ENCODE measurements around the gene REXO5. TPM values are rescaled to one million over a fixed set of nuclear protein-coding genes. Genes with fewer than 3 reads are reported as not detected.

REXO5 gene
- polyA plus RNA-seq, 4 donors = 5.5 to 6.7 (median 6.1) TPM

DNA sequence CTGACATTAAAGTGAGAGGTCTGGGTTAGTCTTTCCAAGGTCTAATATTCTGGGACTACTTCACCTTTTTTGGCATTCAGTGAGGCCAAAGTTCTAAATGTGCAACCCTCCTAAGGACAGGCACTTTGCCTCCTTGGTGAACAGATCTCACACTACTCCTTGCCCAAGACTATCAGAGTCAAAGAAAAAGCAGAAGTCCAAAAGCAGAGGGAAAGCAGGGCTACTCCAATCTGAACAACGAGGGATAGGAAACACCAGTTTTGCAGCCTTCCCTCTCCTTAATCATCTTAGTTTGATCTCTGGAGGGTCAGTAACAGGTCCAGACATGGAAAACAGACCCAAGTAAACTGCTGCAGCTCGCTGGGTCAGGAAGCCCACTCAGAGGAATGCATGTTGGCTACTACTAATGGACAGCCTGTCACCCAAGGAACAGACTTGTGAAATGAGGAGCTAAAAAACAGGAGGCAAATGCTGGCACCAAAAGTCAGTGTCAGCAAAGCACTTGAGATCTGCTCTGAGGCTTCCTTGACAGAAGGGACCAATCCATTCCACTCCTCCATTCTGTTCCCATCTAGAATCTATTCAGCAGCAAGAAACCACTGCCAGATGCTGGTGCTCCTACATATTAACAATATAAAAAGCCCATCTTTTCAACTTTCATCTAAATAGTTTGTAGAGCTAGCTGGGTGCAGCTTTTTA lies 63.9 kb downstream of the REXO5 start:
- DNase-seq (ENCODE audit: low read depth in 4 of 4, low spot score in 3 of 4) = no peak

DNA sequence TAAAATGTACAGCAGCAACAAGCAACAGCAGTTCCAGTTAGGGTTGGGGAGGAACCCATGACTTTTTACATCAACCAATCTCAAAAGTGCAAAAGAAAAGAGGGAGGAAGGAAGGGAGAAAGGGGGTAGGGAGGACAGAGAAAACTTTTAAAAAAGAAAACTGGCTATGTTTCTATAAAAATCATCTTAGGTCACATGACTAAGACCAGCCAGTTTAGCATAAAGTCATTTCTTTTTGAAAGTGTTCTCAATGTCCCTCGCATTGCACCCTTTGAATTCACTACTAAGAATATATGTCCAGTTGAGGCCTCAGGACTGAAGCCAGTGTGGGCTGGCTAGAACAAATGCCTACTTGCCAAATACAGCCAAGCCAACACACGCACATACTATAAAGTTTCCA lies 64.9 kb downstream of the REXO5 start:
- no peak for DNase-seq (ENCODE audit: low read depth in 4 of 4, low spot score in 3 of 4)

DNA sequence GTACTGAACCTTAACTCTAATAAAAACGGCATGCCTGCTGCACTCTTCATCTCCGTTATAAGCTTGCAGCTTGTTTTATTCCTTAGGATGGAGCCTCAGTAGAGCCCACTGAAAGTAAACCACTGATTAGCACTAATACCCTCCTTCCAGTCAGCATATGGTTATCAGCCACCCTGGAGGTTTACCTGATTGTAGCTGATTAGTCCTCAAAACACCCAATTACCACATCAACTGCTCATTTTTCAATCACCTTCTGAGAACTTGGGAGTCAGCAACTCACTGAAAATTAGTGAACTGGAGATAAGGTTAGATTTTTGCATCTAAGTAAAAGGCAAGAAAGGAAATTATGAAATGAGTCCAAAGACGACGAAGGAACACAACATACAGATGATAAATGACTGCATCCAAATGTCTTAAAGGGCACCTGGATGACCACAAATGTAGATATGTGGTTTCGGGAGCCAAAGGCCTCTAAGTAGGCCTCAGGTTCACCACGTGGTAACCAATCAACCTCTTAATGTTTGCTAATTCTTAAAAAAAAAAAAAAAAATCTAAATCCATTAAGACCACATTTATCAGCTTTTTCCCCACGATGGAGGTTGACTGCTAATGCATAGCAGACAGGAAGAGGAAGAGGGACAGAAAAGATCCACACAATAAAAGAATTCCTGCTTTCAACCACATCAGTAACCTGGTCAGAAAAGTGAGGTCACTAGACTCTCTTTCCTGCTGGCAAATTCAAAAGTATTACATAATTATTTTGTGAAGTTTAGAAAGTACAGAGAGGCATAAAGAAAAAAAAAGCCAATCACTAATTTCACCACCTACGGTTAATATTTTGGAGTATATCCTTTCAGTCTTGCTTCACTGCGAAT lies 65.9 kb downstream of the REXO5 start:
- no peak for DNase-seq (ENCODE audit: low read depth in 4 of 4, low spot score in 3 of 4)

- DNase-seq (ENCODE audit: low read depth in 4 of 4, low spot score in 3 of 4) = no peak
Measured at GRCh38 chr16:20873331-20873730, 67.0 kb downstream of the REXO5 start.

DNA sequence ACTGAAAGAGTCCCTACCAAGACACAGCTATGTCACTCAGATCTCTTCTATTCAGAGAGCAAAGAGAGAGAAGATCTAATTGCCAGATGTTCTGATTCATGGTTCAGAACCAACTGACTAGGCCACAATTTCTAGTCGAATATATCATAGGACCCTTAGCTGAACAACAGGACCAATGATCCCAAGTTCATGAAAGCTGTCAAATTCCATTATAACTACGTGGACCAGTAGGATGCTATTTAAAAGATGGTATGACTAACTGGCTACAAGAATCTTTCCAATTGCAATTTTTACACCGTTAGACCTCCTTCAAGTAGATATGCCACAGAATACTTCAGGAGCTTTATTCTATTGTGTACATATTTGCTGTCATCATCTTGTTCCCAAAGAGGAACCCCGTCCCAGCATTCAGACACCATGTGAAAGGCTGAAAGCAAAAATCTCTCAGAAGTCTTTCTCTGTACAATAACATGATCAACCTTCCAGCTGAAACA lies 67.8 kb downstream of the REXO5 start:
- no peak for DNase-seq (ENCODE audit: low read depth in 4 of 4, low spot score in 3 of 4)

GRCh38 chr16:20875355-20875650 lies 69.0 kb downstream of the REXO5 start:
- DNase-seq (ENCODE audit: low read depth in 4 of 4, low spot score in 3 of 4) = no peak

DNA sequence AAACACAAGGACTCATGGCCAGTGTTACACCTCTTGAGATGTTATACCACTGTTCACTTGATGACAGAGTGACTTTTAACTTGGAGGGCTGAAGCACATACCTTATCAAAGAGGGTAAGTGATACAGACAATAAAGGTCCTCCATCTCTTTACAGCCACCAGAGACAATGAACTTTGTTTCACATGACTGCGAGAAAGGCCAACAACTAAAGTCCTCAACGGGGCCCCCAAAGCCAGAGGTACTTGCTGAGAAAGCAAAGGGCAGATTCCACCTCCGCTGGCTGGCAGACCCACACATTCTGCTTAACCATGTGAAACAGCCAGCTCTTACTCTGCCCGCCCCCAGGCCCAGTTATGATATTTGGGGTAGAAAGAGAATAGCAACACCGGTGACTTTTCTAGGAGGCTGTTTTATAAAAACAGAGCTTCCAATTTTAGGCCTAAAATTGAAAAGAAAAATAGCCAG lies 72.4 kb downstream of the REXO5 start:
- peak in 1 of 4 donors; percentile 22 for DNase-seq (ENCODE audit: low read depth in 4 of 4, low spot score in 3 of 4)

- no peak for DNase-seq (ENCODE audit: low read depth in 4 of 4, low spot score in 3 of 4)
Measured at GRCh38 chr16:20879175-20880040, 73.1 kb downstream of the REXO5 start.

DNA sequence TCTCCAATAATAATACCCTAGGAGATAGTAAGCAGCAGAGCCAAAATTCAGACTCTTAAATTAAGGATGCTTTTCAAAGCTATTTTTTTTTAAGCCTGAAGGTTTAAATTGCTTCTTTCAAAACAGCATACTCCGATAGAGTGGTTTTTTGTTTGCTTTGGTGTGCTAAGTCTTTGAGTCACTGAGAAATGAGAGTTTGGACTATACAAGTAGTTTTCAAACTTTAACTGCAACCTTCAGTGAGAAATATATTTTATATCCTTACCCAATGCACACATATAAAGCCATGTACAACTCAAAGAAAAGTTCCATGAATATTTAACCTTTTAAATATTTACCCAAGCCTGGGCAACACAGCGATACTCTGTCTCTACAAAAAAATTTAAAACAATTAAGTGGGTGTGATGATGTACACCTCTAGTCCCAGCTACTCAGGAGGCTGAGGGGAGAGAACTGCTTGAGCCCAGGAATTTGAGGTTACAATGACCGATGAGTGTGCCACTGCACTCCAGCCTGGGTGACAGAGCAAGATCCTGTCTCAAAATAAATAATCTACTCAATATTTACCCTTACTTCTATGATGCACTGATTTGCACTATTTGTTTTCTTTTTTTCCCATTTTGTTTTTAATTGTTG lies 74.7 kb downstream of the REXO5 start:
- DNase-seq (ENCODE audit: low read depth in 4 of 4, low spot score in 3 of 4) = no peak

GRCh38 chr16:20881503-20881878 lies 75.2 kb downstream of the REXO5 start:
- no peak for DNase-seq (ENCODE audit: low read depth in 4 of 4, low spot score in 3 of 4)

DNA sequence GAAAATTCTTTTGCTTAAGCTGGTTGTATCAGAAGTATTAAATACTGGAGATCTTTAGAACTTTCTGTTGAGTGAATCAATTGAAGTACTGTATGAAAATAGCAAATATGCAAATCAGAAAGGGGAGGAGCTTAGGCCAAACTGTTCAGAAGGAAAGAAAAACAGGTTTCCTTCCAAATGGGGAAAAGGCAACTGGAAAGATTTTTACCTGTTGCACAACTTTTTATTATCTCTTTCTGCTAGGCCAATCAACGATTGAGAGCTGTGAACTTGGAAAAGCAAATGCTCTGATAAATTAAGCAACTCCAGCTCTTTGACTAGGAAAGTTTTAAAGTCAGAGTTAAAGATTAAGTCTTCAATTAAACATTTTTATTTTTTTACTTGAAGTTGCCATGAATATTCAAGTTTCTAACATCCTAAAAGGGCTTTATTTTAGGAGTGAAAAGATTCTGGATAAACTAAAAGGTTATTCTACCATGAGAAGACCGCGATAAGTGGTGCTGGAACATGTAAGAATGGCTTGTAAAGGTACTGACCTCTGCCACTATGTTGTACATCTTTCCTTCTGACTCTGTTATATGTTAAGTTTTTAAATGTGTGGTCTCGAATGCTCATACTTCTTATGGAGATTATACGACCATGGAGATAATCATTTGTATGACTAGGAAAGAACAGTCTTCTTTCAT lies 77.4 kb downstream of the REXO5 start:
- DNase-seq (ENCODE audit: low read depth in 4 of 4, low spot score in 3 of 4) = no peak

- no peak for DNase-seq (ENCODE audit: low read depth in 4 of 4, low spot score in 3 of 4)
Measured at GRCh38 chr16:20884240-20884556, 77.9 kb downstream of the REXO5 start.

DNA sequence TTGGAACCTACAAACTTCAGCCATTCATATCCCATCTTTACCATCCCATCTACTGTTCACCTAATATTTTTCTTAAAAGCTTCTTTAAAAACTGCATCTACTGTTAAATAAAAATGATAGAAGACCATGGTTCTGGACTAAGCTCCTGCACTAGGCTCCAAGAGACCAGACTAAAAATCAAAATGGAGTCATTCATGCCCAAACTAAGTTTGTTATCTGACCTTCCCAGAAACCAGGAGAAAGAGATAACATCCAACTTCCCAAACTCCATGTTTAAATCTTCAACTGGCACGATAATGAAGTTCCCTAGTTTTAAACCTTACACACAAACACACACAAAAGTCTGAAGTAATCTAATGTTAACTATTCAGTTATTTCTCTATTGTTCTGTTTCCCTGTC lies 80.0 kb downstream of the REXO5 start:
- no peak for DNase-seq (ENCODE audit: low read depth in 4 of 4, low spot score in 3 of 4)

GRCh38 chr16:20887207-20887606 lies 80.9 kb downstream of the REXO5 start:
- DNase-seq (ENCODE audit: low read depth in 4 of 4, low spot score in 3 of 4) = no peak

DNA sequence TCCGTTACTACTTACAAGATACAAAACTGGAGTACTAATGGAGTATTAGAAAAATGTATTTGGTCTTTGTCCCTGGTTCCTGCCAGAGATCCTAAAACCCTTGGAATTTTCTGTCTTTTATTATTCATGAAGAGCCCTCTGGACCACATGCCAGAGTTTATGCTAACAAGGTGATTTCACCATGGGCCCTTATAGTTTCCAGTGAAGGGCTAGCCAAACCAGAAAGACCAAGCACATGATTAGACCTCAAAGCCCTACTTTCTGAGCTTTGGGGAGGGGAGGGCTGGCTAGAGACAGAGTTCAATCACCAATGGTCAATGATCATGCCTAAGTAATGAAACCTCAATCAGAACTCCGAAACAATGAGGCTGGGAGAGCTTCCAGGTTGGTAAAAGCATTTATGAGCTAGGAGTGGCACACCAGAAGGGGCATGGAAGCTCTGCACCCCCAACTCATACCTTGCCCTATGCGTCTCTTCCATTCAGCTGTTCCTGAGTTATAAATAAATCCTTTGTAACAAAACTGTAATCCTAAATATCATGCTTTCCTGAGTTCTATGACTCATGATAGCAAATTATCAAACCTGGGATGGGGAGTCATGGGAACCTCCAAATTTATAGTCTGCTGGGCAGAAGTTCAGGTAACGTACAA lies 83.4 kb downstream of the REXO5 start:
- no peak for DNase-seq (ENCODE audit: low read depth in 4 of 4, low spot score in 3 of 4)

- no peak for DNase-seq (ENCODE audit: low read depth in 4 of 4, low spot score in 3 of 4)
Measured at GRCh38 chr16:20894388-20894787, 88.1 kb downstream of the REXO5 start.

- no peak for DNase-seq (ENCODE audit: low read depth in 4 of 4, low spot score in 3 of 4)
Measured at GRCh38 chr16:20897253-20897897, 91.0 kb downstream of the REXO5 start.

DNA sequence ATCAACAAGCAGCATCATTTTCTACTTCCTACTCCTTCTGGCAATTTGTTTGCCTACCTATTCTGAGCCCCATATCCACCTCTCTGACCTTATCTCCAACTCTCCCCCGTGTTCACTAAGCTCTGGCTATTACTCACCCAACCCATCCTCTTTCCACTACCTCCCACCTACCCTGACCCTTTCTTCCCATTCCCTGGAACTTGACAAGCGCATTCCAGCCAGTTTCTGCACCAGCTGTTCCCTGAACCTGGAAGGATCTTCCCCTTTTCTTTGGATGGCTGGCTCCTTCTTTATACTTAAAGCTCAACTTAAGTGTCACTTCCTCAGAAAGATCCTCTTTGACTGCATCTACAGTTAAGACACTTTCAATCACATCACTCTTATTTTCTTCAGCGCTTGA lies 91.6 kb downstream of the REXO5 start:
- DNase-seq (ENCODE audit: low read depth in 4 of 4, low spot score in 3 of 4) = no peak

GRCh38 chr16:20899071-20899470 lies 92.7 kb downstream of the REXO5 start:
- DNase-seq (ENCODE audit: low read depth in 4 of 4, low spot score in 3 of 4) = no peak
